Psoas muscle (tissue), 8 donors: Measurements from ENCODE around the gene HSPB9. TPM values are rescaled to one million over a fixed set of nuclear protein-coding genes. Genes with fewer than 3 reads are reported as not detected.
"Not testable (repeated sequence)": the region's sequence is repeated elsewhere in the genome, so short reads cannot be mapped to it uniquely, and the experiment has no call there.

Experiments used
- ATAC-seq, 4 donors: fragments of 200-7000 bp; cut with Tn5 transposase; one replicate each; pipeline ENCODE4 v1.9.1; 2020; ENCODE audit warnings: moderate library complexity in 3 of 4, mild to moderate bottlenecking in 2 of 4
- DNase-seq, 2 donors: peaks; one replicate each; pipeline ENCODE4 v3.0.0-alpha.2; 2020
- H3K27ac ChIP-seq: fragments of 200-600 bp; one replicate; pipeline ENCODE4 v1.8.0; 2022
- H3K27me3 ChIP-seq, 3 donors: fragments of 200-600 bp in 1 of 3; one replicate each; pipeline versions ENCODE4 v1.6.1 to v1.8.0; 2013 to 2022; ENCODE audit warnings: low read length in 2 of 3, mild to moderate bottlenecking in 2 of 3, moderate library complexity in 1 of 3; ENCODE audit not compliant: insufficient read depth in 3 of 3
- H3K36me3 ChIP-seq, 2 donors: fragments of 200-600 bp in 1 of 2; one replicate each; pipeline versions ENCODE4 v1.6.1 to v1.8.0; 2013 to 2022; ENCODE audit warnings: low read depth in 1 of 2, mild to moderate bottlenecking in 1 of 2, moderate library complexity in 1 of 2; ENCODE audit not compliant: insufficient read depth in 1 of 2
- H3K4me1 ChIP-seq: fragments of 200-600 bp; one replicate; pipeline ENCODE4 v1.8.0; 2022
- H3K4me3 ChIP-seq: fragments of 200-600 bp; one replicate; pipeline ENCODE4 v1.8.0; 2022; ENCODE audit warnings: mild to moderate bottlenecking
- H3K9me3 ChIP-seq: fragments of 200-600 bp; one replicate; pipeline ENCODE4 v1.8.0; 2022
- CTCF ChIP-seq: fragments of 200-600 bp; IDR thresholded peaks from one replicate; pipeline ENCODE4 v1.8.0; 2022; ENCODE audit warnings: antibody characterized with exemption
- WGBS, 3 donors: extraction: QIAGEN DNeasy Blood & Tissue Kit; methylation state at CpG; one replicate each; pipeline versions ENCODE4 v1.1.6 to v1.1.7; 2013; 5-methylcytosine and 5-hydroxymethylcytosine counted together
- intact Hi-C, 2 donors: fragments of 100-400 bp; cut with DNase I; formaldehyde crosslinking; loops; one replicate each; pipeline versions ENCODE4 v1.11.0 to v1.14.2; 2022
- polyA plus RNA-seq, 3 donors: library from polyadenylated mRNA; stranded (reverse); fragments of 200-250 nt; gene quantifications; one replicate each; pipeline ENCODE4 v1.2.3, GENCODE V29; 2013
- total RNA-seq, 4 donors: library from RNA; stranded (reverse); fragmentation: NEBNext Ultra II Directional in 2 of 4; extraction: Animal tissue kit (Norgen Biotek cat#: 25700) in 2 of 4; gene quantifications; one replicate each; pipeline versions ENCODE4 v1.2.1 to v1.2.4, GENCODE V29; 2021 to 2023
- donor health status: healthy with polysubstance abuse.
- donor health status: DM: no; HTN: no; CAD: no; lungs with moderate emphysema.
- donor health status: Bipolar disorder and iron deficiency.
- donor health status: healthy.
- donor health status: DM: yes; HTN: yes; CAD: no.
- donor health status: DM: no; HTN: no; CAD: no.
- donor health status: DM: no; HTN: no; CAD: no.
- donor health status: DM: yes; HTN: yes; CAD: no.

HSPB9 gene
- total and polyA plus RNA-seq, 7 donors: 0.03 to 0.53 (median 0.43) TPM; not detected in 4

DNA sequence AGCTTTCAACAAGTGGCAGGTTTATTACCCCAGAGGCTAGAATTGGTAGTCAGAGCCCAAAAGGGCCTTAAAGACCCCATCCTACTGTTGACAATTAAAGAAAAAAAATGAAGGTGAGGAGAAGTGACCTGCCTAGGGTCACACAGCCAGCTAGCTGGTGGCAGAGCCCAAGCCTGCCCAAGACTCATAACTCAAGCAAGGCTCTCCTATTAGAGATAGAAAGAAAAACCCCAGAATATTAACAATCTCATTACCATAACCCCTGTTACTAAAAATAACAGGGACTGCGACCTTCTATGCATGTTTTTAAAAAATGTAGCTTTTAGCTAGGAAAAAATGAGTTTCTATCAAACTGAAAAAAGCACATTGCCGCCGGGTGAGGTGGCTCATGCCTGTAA lies 14.0 kb downstream of the HSPB9 start:
- Histone ChIP-seq H3K9me3 (no peaks in the 10 kb centered on the region), H3K27ac (peak overlapping the region; percentile 70), H3K4me3 (no peak overlapping the region), H3K4me1 (peaks cover 95% of the 10 kb centered on the region), H3K36me3 (peaks cover 0 to 19% of the 10 kb centered on the region in 2 donors), H3K27me3 (no peaks in the 10 kb centered on the region)
- DNase-seq: no peak
- no peak for TF ChIP-seq CTCF
- 79 to 87% (median 85%) methylated on average over 3 of the region's 3 CpGs for WGBS, 3 donors
- ATAC-seq: no peak
- intact Hi-C loops: loop anchor here in 1 of 2 donors (10.0 kb wide), 1 partner anchor 138 kb away; the partner anchor contains the start of gene STAT5B

GRCh38 chr17:42138749-42139492 lies 16.3 kb downstream of the HSPB9 start:
- intact Hi-C loops: loop anchor here in 1 of 2 donors (10.0 kb wide), 1 partner anchor 136 kb away; the partner anchor contains the start of gene STAT5B
- no peaks in the 10 kb centered on the region for H3K9me3 ChIP-seq
- H3K4me1 ChIP-seq: peaks cover 94% of the 10 kb centered on the region
- WGBS, 3 donors: 49 to 61% (median 54%) methylated on average over 7 of the region's 7 CpGs
- no peak for TF ChIP-seq CTCF
- H3K4me3 ChIP-seq: no peak overlapping the region
- no peak for DNase-seq
- no peaks in the 10 kb centered on the region for H3K27me3 ChIP-seq
- peaks cover 0 to 19% of the 10 kb centered on the region in 2 donors for H3K36me3 ChIP-seq
- no peak for ATAC-seq
- H3K27ac ChIP-seq: peak overlapping the region; percentile 54

DNA sequence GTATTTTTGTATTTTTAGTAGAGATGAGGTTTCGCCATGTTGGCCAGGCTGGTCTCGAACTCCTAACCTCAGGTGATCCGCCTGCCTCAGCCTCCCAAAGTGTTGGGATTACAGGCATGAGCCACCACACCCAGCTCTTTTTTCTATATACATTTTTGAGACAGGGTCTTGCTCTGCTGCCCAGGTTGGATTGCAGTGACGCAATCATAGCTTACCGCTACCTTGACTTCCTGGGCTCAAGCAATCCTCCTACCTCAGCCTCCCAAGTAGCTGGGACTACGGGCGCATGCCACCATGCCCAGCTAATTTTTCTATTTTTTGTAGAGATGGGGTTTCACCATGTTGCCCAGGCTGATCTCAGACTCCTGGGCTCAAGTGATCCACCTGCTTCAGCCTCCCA lies 18.1 kb downstream of the HSPB9 start:
- ATAC-seq, intact Hi-C loops, H3K9me3 ChIP-seq, H3K27me3 ChIP-seq, DNase-seq, H3K4me3 ChIP-seq: not testable (repeated sequence)
- H3K36me3 ChIP-seq: peaks cover 0 to 19% of the 10 kb centered on the region in 2 donors
- H3K4me1 ChIP-seq: peaks cover 89% of the 10 kb centered on the region
- peak overlapping the region; percentile 85 for H3K27ac ChIP-seq
- WGBS, 3 donors: 93 to 100% (median 95%) methylated on average over 7 of the region's 7 CpGs

- intact Hi-C loops: no loop called here
- DNase-seq (no peak), ATAC-seq (no peak)
- no peak for TF ChIP-seq CTCF
- Histone ChIP-seq H3K27me3 (no peaks in the 10 kb centered on the region), H3K9me3 (no peaks in the 10 kb centered on the region), H3K27ac (peak overlapping the region; percentile 85), H3K4me1 (peaks cover 82% of the 10 kb centered on the region), H3K36me3 (peaks cover 0 to 15% of the 10 kb centered on the region in 2 donors), H3K4me3 (no peak overlapping the region)
- WGBS, 3 donors: 57 to 60% (median 58%) methylated on average over 8 of the region's 8 CpGs
These were observed 18.8 kb downstream of the HSPB9 start for GRCh38 chr17:42141382-42141781.

DNA sequence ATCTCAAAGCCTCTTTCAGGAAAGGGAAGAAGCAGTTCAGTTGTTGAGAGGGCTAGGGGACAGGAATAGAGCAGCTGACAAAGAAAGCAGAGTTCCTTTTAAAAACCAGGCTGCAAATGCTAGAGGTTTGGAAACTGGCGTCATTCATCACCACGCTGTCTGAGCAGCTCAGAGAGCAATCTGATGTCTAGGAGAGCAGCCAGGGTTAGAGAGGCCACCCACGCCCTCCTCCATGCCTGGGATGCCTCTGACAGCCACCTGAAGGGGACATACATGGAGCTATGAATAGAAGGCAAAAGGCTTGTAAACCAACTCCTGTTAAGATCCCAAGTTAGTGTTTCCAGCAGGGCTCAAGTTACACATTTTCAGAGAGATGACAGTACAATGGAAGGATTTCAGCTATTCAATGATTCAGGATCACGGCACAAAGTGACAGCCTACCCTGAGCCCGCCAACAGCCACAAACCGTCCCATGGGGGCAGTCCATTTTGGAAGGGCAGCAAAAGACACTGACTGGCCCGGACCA lies 19.8 kb downstream of the HSPB9 start:
- peaks cover 0 to 7% of the 10 kb centered on the region in 2 donors for H3K36me3 ChIP-seq
- DNase-seq (peak; percentile 71 to 86), ATAC-seq (peak; percentile 87 to 93 (median 89))
- 30 to 31% (median 30%) methylated on average over 7 of the region's 7 CpGs for WGBS, 3 donors
- peaks cover 72% of the 10 kb centered on the region for H3K4me1 ChIP-seq
- H3K27me3 ChIP-seq: no peaks in the 10 kb centered on the region
- H3K4me3 ChIP-seq: no peak overlapping the region
- intact Hi-C loops: no loop called here
- TF ChIP-seq CTCF: no peak
- no peaks in the 10 kb centered on the region for H3K9me3 ChIP-seq
- H3K27ac ChIP-seq: peak overlapping the region; percentile 85

DNA sequence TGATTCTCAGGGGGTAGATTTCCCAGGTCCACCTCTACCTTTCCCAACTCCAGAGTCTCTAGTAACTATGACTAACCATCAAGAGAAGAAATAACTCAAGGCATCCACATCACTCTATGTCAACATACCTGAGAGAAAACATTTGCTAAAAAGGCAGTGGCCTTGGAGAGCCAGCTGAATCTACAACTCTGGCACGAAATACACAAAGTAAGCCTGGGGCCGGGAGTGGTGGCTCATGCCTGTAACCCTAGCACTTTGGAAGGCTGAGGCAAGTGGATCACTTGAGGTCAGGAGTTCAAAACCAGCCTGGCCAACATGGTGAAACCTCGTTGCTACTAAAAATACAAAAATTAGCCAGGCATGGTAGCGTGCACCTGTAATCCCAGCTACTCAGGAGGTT lies 20.5 kb downstream of the HSPB9 start:
- H3K27ac ChIP-seq: peak overlapping the region; percentile 85
- intact Hi-C loops, H3K36me3 ChIP-seq, H3K9me3 ChIP-seq, H3K27me3 ChIP-seq, H3K4me3 ChIP-seq: not testable (repeated sequence)
- 23 to 33% (median 28%) methylated on average over 4 of the region's 4 CpGs for WGBS, 3 donors
- DNase-seq: peak in 1 of 2 donors; percentile 72
- H3K4me1 ChIP-seq: peaks cover 65% of the 10 kb centered on the region
- ATAC-seq: peak; percentile 58 to 79 (median 70)
